Mesenchymal stem cell (in vitro differentiated cells and primary cell): ENCODE measurements around the gene UBAP2.

Experiments
- DNase-seq: peaks from one replicate; pipeline ENCODE4 v3.0.0-alpha.2; 2013
- H2AFZ ChIP-seq: one replicate; pipeline ENCODE4 v1.6.1; 2013; ENCODE audit warnings: low read depth, mild to moderate bottlenecking, control low read depth, inconsistent platforms, low read length, moderate library complexity
- H2AK5ac ChIP-seq: 2 replicates; pipeline ENCODE4 v1.6.1; 2013; ENCODE audit warnings: low read length, moderate library complexity, mild to moderate bottlenecking, inconsistent platforms; ENCODE audit not compliant: severe bottlenecking
- H2BK120ac ChIP-seq: one replicate; pipeline ENCODE4 v1.6.1; 2013; ENCODE audit warnings: low read depth, mild to moderate bottlenecking, inconsistent platforms, low read length, moderate library complexity
- H2BK12ac ChIP-seq, 2 experiments: one replicate each; pipeline ENCODE4 v1.6.1; 2013; ENCODE audit warnings: inconsistent platforms in 2 of 2, low read length in 2 of 2, mild to moderate bottlenecking in 2 of 2, moderate library complexity in 2 of 2, control low read depth in 1 of 2
- H2BK15ac ChIP-seq: one replicate; pipeline ENCODE4 v1.6.1; 2013; ENCODE audit warnings: mild to moderate bottlenecking, low read depth, inconsistent platforms; ENCODE audit not compliant: poor library complexity, severe bottlenecking
- H2BK5ac ChIP-seq: 2 replicates; pipeline ENCODE4 v1.6.1; 2013; ENCODE audit warnings: low read depth, mild to moderate bottlenecking, low read length, control low read depth, inconsistent platforms; ENCODE audit not compliant: poor library complexity, severe bottlenecking
- H3K14ac ChIP-seq, 2 experiments: one replicate each; pipeline ENCODE4 v1.6.1; 2013; ENCODE audit warnings: inconsistent platforms in 2 of 2, low read length in 2 of 2, control low read depth in 1 of 2, mild to moderate bottlenecking in 1 of 2, moderate library complexity in 1 of 2
- H3K18ac ChIP-seq, 2 experiments: one replicate each; pipeline ENCODE4 v1.6.1; 2013; ENCODE audit warnings: inconsistent platforms in 2 of 2, low read length in 2 of 2, control low read depth in 1 of 2, low read depth in 1 of 2, mild to moderate bottlenecking in 1 of 2
- H3K23ac ChIP-seq, 2 experiments: one replicate each; pipeline ENCODE4 v1.6.1; 2013; ENCODE audit warnings: inconsistent platforms in 2 of 2, low read length in 2 of 2, mild to moderate bottlenecking in 2 of 2, moderate library complexity in 2 of 2, control low read depth in 1 of 2
- H3K27ac ChIP-seq: 2 replicates; pipeline ENCODE4 v1.5.1; 2013; ENCODE audit warnings: mild to moderate bottlenecking, moderate library complexity, low read length, control low read depth, inconsistent platforms; ENCODE audit not compliant: poor library complexity, severe bottlenecking
- H3K27me3 ChIP-seq, 2 experiments: 2 replicates each; pipeline versions ENCODE4 v1.6.1 to v1.7.0; 2013; ENCODE audit warnings: low read length in 2 of 2, mild to moderate bottlenecking in 2 of 2, moderate library complexity in 2 of 2, control low read depth in 1 of 2, inconsistent platforms in 1 of 2; ENCODE audit not compliant: control insufficient read depth in 1 of 2, insufficient read depth in 1 of 2
- H3K36me3 ChIP-seq, 2 experiments: 2 replicates each; pipeline versions ENCODE4 v1.6.1 to v1.7.0; 2013; ENCODE audit warnings: low read length in 2 of 2, control low read depth in 1 of 2, inconsistent platforms in 1 of 2, low read depth in 1 of 2, mild to moderate bottlenecking in 1 of 2; ENCODE audit not compliant: insufficient read depth in 2 of 2, control insufficient read depth in 1 of 2
- H3K4ac ChIP-seq, 2 experiments: one replicate each; pipeline ENCODE4 v1.6.1; 2013; ENCODE audit warnings: inconsistent platforms in 2 of 2, low read length in 2 of 2, mild to moderate bottlenecking in 2 of 2, moderate library complexity in 2 of 2, control low read depth in 1 of 2, low read depth in 1 of 2
- H3K4me1 ChIP-seq: 2 replicates; pipeline ENCODE4 v1.6.1; 2013; ENCODE audit warnings: low read depth, low read length, control low read depth; ENCODE audit not compliant: control insufficient read depth, insufficient read depth
- H3K4me2 ChIP-seq: 2 replicates; pipeline ENCODE4 v1.6.1; 2013; ENCODE audit warnings: low read length, mild to moderate bottlenecking, inconsistent platforms; ENCODE audit not compliant: poor library complexity, severe bottlenecking
- H3K4me3 ChIP-seq, 2 experiments: 2 replicates each; pipeline versions ENCODE4 v1.5.1 to v1.7.0; 2013; ENCODE audit warnings: low read length in 2 of 2, mild to moderate bottlenecking in 2 of 2, control low read depth in 1 of 2, low read depth in 1 of 2; ENCODE audit not compliant: insufficient read depth in 1 of 2
- H3K79me1 ChIP-seq: replicated peaks from 2 replicates; pipeline ENCODE4 v1.6.1; 2013; ENCODE audit warnings: mild to moderate bottlenecking, control low read depth, low read length, inconsistent platforms; ENCODE audit not compliant: poor library complexity, severe bottlenecking
- H3K9ac ChIP-seq: 2 replicates; pipeline ENCODE4 v1.7.0; 2013; ENCODE audit warnings: mild to moderate bottlenecking, low read length, moderate library complexity
- H3K9me3 ChIP-seq: 2 replicates; pipeline ENCODE4 v1.7.0; 2013; ENCODE audit warnings: mild to moderate bottlenecking, low read length; ENCODE audit not compliant: control insufficient read depth
- H4K8ac ChIP-seq: one replicate; pipeline ENCODE4 v1.6.1; 2013; ENCODE audit warnings: inconsistent platforms, mild to moderate bottlenecking, low read length, moderate library complexity
- H4K91ac ChIP-seq: one replicate; pipeline ENCODE4 v1.6.1; 2013; ENCODE audit warnings: mild to moderate bottlenecking, low read length, inconsistent platforms
- WGBS: methylation state at CpG from one replicate; pipeline ENCODE4 v1.1.7; 2013; ENCODE audit warnings: mixed read lengths; 5-methylcytosine and 5-hydroxymethylcytosine counted together

The UBAP2 gene

DNA sequence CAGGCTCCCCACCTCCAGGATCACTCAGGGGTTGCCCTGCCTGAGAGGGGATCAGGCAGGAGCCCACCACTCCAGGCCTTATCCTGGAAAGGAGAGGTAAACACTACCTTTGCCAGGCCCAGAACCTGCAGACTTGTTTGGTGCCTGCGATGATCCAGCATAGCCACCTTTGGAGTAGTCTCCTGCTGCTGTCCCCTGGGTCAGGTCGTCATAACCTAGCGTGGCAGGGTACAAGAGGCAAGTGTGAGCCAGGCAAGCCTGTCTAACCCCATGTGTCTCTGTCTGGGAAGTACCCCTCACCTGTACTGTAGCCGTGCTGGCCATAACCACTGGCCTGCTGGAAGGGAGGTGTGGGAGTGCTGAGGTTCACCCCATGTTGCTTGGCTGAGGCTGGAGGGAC, 125.6 kb downstream of the UBAP2 start:
- 93% methylated on average over 4 of the region's 4 CpGs for WGBS
- peaks cover 5% of the 10 kb centered on the region for H3K4me1 ChIP-seq
- no peak for DNase-seq
- no peak overlapping the region for H2BK5ac ChIP-seq
- no peak overlapping the region for H3K23ac ChIP-seq
- no peak overlapping the region for H2AK5ac ChIP-seq
- no peak overlapping the region for H3K4ac ChIP-seq
- H3K4me3 ChIP-seq, result no peak overlapping the region
- peaks cover 79 to 99% of the 10 kb centered on the region in 2 experiments for H3K36me3 ChIP-seq
- H3K18ac ChIP-seq, result no peak overlapping the region
- H4K91ac ChIP-seq, result no peak overlapping the region
- no peak overlapping the region for H3K9ac ChIP-seq
- H3K14ac ChIP-seq, result no peak overlapping the region
- no peak overlapping the region for H3K4me2 ChIP-seq
- H3K79me1 ChIP-seq, result peaks cover 38% of the 10 kb centered on the region
- H2BK120ac ChIP-seq, result no peak overlapping the region
- H2BK12ac ChIP-seq, result no peak overlapping the region
- no peak overlapping the region for H2AFZ ChIP-seq
- H3K27me3 ChIP-seq, result no peaks in the 10 kb centered on the region
- no peak overlapping the region for H3K27ac ChIP-seq
- H3K9me3 ChIP-seq, result no peaks in the 10 kb centered on the region
- no peak overlapping the region for H4K8ac ChIP-seq
- no peak overlapping the region for H2BK15ac ChIP-seq

DNA sequence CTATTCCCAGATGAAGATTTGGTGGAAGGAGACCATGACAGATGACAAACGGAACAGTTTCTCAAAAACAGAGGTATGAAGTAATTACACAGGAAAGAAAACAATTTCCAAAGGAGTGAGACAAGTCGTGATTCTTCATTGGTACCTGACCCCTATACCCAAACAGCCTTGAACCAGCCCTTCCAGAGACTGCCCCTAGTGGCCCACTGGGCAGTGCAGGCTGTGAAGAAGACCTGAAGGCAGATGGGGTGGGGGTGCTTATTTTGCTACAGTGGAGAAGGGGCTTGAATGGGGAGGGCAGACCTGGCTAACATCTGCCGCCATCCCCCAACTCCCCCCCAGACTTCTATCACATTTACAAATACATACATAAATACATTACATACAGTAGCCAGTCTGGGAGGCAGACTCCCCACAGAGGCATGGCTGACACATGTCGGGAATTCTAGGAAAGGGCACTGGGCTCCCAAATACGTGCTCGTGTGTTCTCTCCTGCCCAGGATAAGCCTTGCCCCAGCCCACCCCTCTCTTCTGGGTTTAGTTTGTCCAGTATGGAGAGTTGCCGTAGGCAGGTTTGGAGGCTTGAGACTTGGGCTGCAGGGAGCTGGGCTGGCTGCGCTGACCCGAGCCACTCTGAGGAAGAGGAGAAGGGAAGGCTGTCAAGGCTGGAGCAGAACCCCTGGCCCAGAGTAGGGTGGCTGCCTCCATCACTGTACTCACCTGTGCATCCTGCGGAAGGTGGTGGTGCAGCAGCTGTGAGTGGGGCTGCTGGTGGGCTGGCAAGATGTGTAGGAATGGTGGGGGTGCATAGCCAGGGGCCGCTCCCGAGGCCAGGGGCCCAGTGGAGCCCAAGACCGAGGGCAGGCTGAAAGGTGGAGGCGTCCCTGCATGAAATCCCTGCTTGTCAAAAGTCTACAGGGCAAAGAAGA, 126.5 kb downstream of the UBAP2 start:
- H3K4me1 ChIP-seq, result peaks cover 5% of the 10 kb centered on the region
- no peak overlapping the region for H2BK12ac ChIP-seq
- no peak overlapping the region for H2AFZ ChIP-seq
- no peak overlapping the region for H3K18ac ChIP-seq
- H2AK5ac ChIP-seq, result no peak overlapping the region
- no peak overlapping the region for H2BK15ac ChIP-seq
- no peak overlapping the region for H3K14ac ChIP-seq
- H3K27ac ChIP-seq, result no peak overlapping the region
- no peak overlapping the region for H3K4me3 ChIP-seq
- no peaks in the 10 kb centered on the region for H3K9me3 ChIP-seq
- no peak overlapping the region for H3K4me2 ChIP-seq
- H3K4ac ChIP-seq, result no peak overlapping the region
- H3K36me3 ChIP-seq, result peaks cover 76 to 99% of the 10 kb centered on the region in 2 experiments
- H4K91ac ChIP-seq, result no peak overlapping the region
- no peak overlapping the region for H2BK120ac ChIP-seq
- H4K8ac ChIP-seq, result no peak overlapping the region
- no peaks in the 10 kb centered on the region for H3K27me3 ChIP-seq
- WGBS, result 99% methylated on average over 9 of the region's 14 CpGs
- no peak overlapping the region for H3K23ac ChIP-seq
- no peak overlapping the region for H3K9ac ChIP-seq
- H3K79me1 ChIP-seq, result peaks cover 36% of the 10 kb centered on the region
- DNase-seq, result peak; percentile 33
- no peak overlapping the region for H2BK5ac ChIP-seq

DNA sequence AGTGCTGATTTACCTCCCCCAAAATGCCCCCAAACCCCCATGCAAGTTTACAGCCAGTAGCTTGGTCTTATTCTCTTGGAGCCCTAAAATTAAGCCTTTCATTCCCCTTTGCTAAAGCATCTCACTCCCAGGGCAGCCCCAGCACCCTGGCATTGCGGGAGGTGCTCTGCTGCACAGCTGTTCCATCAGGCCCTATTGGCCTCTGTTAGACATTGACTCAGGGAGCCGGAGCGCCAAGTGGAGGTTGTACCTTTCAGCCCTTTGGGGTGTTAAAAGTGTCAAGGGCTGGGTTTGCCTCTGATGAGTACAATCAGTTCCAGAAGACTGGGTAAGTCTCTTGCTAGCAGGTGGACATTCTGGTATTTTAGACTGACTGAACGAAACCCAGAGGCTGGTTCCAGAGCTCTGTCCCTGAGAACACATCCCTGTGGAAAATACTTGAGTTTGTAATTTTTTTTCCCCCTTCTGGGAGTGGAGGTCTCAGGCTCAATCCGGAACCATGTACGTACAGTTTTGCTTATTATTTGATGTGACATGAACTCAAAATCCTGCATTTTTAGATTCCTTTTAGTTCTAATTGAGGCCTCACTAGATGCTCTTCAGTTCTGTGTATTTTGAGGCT, 129.3 kb downstream of the UBAP2 start:
- H3K4me3 ChIP-seq, result no peak overlapping the region
- no peak overlapping the region for H2BK12ac ChIP-seq
- 96% methylated on average over 4 of the region's 6 CpGs for WGBS

DNA sequence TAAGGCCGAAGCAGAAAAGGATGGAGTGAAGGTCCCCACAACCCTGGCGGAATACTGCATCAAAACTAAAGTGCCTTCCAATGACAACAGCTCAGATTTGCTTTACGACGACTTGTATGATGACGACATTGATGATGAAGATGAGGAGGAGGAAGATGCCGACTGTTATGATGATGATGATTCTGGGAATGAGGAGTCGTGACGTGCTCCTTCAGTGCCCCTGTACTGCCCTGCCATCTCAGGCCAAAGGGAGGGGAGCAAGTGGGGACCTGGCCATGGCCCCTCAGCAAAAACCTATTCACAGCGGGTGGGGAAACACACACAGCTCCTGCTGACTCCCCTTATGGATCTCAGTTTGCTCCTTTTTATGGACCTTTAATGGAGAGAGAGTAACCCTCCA, 131.7 kb downstream of the UBAP2 start:
- Histone ChIP-seq H2AK5ac (no peak overlapping the region), H2BK120ac (no peak overlapping the region), H3K79me1 (peaks cover 21% of the 10 kb centered on the region), H4K8ac (peak overlapping the region; percentile 41), H2BK15ac (no peak overlapping the region), H3K4me3 (no peak overlapping the region), H2AFZ (no peak overlapping the region), H3K18ac (no peak overlapping the region), H3K9ac (no peak overlapping the region), H3K23ac (no peak overlapping the region), H2BK12ac (no peak overlapping the region), H4K91ac (no peak overlapping the region), H3K14ac (peak overlapping the region in 1 of 2 experiments; percentile 3), H3K4me2 (no peak overlapping the region), H3K27me3 (no peaks in the 10 kb centered on the region), H3K36me3 (peaks cover 50 to 94% of the 10 kb centered on the region in 2 experiments), H2BK5ac (no peak overlapping the region), H3K27ac (no peak overlapping the region), H3K9me3 (no peaks in the 10 kb centered on the region), H3K4ac (no peak overlapping the region), H3K4me1 (no peaks in the 10 kb centered on the region)
- no peak for DNase-seq
- 98% methylated on average over 9 of the region's 9 CpGs for WGBS

More for the DNA sequence above, 129.3 kb downstream of the UBAP2 start:
- Histone ChIP-seq H3K9me3 (no peaks in the 10 kb centered on the region), H3K23ac (no peak overlapping the region), H2AK5ac (no peak overlapping the region), H3K4me1 (peaks cover 5% of the 10 kb centered on the region), H3K4me2 (no peak overlapping the region), H4K91ac (no peak overlapping the region), H3K36me3 (peaks cover 67 to 95% of the 10 kb centered on the region in 2 experiments), H3K27me3 (no peaks in the 10 kb centered on the region), H3K79me1 (peaks cover 34% of the 10 kb centered on the region), H2BK5ac (no peak overlapping the region), H4K8ac (no peak overlapping the region), H3K9ac (no peak overlapping the region), H3K4ac (no peak overlapping the region), H2BK120ac (no peak overlapping the region), H2BK15ac (no peak overlapping the region), H3K18ac (no peak overlapping the region), H2AFZ (no peak overlapping the region), H3K27ac (no peak overlapping the region), H3K14ac (no peak overlapping the region)
- no peak for DNase-seq
